ENCODE results near the gene ECSCR. TPM values are rescaled to one million over a fixed set of nuclear protein-coding genes. Genes with fewer than 3 reads are reported as not detected.
"Not testable (repeated sequence)": the region's sequence is repeated elsewhere in the genome, so short reads cannot be mapped to it uniquely, and the experiment has no call there.

The ECSCR gene
- total RNA-seq, 2 experiments from 2014 or later: 0.55 to 1.2 TPM

DNA sequence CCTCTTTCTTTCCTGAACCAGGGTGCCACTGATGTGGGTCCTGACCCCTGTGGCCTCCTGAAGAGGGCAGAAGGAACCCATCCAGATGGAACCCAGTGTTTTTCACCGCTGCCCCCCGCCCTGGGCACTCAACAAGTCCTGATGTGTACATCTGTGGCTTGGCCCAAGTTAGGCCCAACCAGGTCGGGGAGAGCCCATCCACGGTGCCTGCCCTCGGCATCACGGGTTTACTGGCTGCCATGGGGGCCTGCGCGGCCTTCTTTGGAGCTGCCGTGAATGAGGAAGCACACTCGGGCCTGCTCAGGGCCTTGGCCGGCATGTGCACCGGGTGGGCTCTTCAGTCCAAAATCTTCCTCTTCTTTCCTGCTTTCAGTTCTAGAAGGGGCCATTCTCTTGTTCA, 5.8 kb downstream of the ECSCR start:
- POLR2A ChIA-PET: interaction anchor here (1.0 kb wide), 1 partner anchor 10 kb away, joined by 3 read pairs; no protein-coding TSS in a partner anchor
- CTCF ChIA-PET: interaction anchor here (0.8 to 1.9 kb wide), 3 partner anchors 11 to 18 kb away, joined by 3 to 7 read pairs (median 4); partner anchors contain the start of gene DNAJC18

DNA sequence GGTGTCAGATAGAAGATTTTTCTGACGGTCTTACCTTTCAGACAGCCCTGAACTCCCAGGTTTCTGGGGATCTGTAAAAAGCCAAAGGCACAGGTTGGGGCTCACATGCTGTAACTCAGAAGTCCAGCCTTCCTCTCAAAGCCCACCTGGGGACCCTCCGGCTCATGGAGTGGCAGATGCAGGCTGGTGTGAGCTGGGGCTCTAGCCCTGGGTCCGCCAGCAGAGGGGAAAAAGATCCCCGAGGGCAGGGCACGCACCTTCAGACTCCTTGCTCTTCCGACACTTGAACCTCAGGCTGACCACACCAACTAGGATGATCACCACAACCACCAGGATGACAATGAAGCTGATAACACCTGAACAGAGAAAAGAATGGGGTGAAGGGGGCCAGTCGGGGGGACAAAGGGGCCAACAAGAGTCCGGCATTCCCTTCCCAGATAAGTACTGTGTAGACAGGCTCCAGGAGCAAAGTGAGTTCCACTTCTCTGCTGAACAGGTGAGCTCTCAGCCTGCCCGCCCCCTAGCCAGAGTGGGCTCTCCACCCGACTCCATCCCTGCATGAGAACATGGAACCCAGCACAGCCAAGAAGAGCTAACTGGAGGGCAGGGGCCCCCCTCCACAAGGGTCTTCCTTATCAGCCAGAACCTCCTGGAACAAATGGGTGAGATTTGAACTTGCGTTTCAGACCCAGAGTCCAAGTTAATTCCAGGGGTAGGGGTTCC, 7.8 kb downstream of the ECSCR start:
- CTCF ChIA-PET: interaction anchor here (1.4 kb wide), 1 partner anchor 11 kb away, joined by 3 read pairs; no protein-coding TSS in a partner anchor
- POLR2A ChIA-PET: no interaction called here

DNA sequence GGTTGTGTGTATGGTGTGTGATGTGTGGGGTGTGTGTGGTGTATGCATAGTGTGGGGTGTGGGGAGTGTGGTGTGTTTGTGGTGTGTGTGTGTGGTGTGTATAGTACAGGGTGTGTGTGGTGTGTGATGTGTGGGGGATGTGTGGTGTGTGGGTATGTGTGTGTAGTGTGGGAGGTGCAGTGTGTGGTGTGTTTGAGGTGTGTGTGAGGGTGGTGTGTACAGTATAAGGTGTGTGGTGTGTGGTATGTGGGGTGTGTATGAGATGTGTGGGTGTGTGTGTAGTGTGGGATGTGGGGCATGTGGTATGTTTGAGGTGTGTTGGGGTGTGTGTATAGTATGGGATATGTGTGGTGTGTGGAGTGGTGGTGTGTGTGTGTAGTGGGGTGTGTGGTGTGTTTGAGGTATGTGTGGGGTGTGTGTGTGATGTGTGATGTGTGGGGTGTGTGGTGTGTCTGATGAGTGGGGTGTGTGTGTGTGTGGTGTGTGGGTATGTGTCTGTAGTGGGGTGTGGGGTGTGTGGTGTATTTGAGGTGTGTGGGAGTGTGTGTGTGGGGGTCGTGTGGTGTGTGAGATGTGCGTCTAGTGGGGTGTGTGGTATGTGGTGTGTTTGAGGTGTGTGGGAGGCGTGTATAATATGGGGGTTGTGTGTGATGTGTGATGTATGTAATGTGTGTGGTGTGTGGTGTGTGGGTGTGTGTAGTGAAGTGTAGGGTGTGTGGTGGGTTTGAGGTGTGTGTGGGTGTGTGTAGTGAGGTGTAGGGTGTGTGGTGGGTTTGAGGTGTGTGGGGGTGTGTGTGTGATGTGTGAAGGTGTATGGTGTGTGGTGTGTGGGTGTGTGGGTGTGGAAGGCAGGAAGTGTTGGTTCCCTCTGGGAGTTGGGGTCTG, 8.6 kb downstream of the ECSCR start:
- POLR2A ChIA-PET: no interaction called here
- CTCF ChIA-PET: no interaction called here

DNA sequence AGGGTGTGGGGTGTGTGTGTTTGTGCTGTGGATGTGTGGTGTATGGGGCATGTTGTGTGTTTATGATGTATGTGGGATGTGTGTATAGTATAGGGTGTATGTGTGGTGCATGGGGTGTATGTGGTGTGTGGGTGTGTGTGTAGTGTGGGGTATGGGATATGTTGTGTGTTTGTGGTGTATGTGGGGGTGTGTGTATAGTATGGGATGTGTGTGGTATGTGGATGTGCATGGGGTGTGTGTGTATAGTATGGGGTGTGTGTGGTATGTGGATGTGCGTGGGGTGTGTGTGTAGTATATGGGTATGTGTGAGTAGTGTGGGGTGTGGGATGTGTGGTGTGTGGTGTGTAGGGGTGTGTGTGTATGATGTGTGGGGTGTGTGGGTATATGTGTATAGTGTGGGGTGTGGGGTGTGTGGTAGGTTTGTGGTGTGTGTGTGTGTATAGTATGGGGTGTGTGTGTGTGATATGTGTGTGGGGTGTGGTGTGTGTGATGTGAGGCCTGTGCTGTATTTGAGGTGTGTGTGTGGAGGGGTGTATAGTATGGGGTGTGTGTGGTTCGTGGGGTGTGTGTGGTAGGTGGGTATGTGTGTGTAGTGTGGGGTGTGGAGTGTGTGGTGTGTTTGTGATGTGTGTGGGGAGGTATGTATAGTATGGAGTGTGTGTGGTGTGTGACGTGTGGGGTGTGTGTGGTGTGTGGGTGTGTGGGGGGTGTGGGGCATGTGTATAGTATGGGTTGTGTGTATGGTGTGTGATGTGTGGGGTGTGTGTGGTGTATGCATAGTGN, 10.5 kb downstream of the ECSCR start:
- ChIA-PET CTCF (no interaction called here), POLR2A (no interaction called here)

DNA sequence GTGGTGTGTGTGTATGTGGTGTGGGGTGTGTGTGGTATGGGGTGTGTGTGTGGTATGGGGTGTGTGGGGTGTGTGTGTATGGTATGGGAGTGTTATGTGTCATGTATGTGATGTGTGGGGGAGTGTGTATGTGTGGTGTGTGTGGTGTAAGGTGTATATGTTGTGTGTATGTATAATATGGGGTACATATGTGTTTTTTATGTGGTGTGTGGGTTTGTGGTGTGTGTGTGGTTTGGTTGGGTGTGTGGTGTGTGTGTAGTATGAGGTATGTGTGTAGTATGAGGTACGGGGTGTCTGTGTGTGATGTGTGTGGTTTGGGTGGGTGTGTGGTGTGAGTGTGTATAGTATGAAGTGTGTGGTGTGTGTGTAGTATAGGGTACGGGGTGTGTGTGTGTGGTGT, 11.4 kb downstream of the ECSCR start:
- CTCF ChIA-PET: interaction anchor here (1.0 kb wide), 2 partner anchors 8 to 63 kb away, joined by 4 to 6 read pairs; no protein-coding TSS in a partner anchor

DNA sequence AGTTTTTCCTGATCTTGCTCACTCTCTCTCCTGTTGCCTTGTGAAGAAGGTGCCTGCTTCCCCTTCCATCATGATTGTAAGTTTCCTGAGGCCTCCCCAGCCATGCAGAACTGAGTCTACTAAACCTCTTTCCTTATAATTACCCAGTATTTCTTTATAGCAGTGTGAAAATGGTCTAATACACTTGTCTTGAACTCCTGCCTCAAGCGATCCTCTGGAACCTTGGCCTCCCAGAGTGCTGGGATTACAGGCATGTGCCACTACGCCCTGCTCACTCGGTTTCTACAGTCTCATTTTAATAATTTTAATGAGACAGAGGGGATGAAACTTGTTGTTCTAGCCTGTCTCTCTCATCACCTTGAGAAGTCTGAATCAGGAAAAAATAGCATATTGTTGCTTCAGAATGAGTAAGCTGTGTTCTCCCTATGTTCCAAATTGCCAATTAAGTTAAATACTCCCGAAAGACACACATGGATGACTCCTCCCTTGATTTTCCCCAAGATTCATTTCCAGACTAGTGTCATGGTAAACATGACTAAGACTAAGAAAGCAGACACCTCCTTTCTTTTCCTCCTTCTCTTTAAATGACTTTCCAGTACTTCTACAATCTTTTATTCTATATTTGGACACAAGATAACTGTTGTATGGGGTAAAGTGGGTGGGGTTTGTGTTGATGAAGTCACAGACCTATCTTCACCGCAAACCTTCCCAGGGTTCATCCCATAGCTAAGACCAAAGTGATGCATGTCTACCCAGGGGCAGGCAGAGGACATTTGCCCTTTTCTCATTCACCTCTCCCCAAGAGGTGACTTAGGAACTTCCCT, 15.4 kb downstream of the ECSCR start:
- POLR2A ChIA-PET: interaction anchor here (0.8 to 1.9 kb wide), 8 partner anchors 8 to 49 kb away, joined by 3 to 10 read pairs (median 4); partner anchors contain the start of genes DNAJC18 and STING1
- CTCF ChIA-PET: interaction anchor here (0.6 to 1.5 kb wide), 3 partner anchors 11 to 32 kb away, joined by 4 to 7 read pairs (median 5); no protein-coding TSS in a partner anchor

More for the DNA sequence above, 11.4 kb downstream of the ECSCR start:
- POLR2A ChIA-PET: no interaction called here

DNA sequence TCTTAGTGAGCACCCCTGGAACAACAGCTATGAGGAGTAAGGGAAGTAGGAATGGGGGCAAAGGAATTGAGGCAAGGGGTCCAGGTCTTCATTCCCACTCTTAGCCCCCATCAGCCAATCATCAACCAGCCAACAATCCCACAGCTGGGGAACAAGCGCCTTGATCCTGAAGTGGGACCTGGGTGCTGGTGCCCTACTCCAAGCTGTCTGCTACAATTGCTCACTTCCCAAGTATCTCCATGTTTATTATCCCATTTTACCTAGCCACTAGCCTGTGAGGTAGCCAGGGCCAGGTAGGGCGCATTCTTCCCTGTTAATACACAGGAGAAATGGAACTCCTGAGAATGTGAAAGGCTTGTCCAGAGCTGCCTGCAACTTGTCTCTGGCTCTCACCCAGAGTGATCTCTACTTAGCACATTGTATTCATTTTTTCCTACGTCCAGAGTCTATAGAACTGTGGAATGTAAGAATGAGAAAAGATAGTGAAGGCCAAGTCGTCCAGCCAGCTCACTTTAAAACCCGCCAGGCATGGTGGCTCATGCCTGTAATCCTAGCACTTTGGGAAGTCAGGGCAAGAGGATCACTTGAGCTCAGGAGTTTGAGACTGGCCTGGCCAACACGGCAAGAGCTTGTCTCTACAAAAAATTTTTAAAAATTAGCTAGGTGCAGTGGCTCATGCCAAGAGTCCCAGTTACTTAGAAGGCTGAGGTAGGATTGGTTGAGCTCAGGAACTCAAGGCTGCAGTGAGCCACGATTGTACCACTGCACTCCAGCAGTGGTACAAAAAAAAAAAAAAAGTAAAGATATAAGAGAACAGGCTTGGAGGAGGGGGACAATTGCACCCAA, 17.0 kb downstream of the ECSCR start:
- POLR2A ChIA-PET: no interaction called here
- CTCF ChIA-PET: interaction anchor here (1.0 to 1.4 kb wide), 4 partner anchors 12 to 68 kb away, joined by 3 to 7 read pairs (median 4); no protein-coding TSS in a partner anchor

DNA sequence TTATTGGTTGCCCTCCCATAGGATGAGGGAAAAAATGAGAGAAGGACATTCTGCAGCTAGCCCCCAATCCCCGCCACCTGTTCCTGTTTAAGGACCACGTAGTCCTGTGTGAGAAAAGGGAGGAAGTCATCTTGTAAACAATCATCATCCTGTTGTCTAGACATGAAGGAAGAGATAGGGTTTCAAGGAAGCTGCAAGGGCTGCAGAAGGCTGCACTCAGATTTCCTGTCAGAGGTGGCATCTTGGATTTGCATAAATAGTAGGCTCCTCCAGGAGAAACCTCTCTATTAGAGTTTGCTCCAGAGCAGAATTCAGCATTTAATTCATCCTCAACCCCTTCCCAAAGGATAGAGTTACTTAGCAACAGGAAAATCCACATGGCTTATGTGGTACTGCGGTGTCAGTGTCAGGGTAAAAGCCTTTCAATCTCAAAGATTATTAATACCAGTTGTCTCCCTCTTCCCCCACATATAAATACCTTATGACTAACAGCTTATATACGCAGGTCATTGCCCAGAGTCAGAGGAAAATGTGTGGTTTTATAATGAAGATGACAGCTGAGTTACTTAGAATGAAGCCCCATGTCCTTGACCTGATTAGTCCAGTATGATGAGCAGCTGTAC, 18.6 kb downstream of the ECSCR start:
- POLR2A ChIA-PET: interaction anchor here (0.6 kb wide), 1 partner anchor 16 kb away, joined by 5 read pairs; no protein-coding TSS in a partner anchor
- CTCF ChIA-PET: interaction anchor here (0.7 to 1.4 kb wide), 6 partner anchors 10 to 69 kb away, joined by 3 to 4 read pairs (median 4); no protein-coding TSS in a partner anchor

DNA sequence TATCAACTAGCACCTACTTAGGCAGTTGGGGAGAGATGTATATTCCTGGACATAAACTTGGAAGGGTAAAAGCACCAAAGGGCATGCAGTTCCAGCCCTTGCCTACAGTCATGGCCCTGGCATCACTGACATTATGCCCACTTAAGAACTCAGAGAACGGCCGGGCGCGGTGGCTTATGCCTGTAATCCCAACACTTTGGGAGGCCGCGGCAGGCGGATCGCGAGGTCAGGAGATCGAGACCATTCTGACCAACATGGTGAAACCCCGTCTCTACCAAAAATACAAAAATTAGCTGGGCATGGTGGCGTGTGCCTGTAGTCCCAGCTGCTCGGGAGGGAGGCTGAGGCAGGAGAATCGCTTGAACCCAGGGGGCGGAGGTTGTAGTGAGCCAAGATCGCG, 22.1 kb downstream of the ECSCR start:
- POLR2A ChIA-PET: not testable (repeated sequence)
- CTCF ChIA-PET: interaction anchor here (2.5 kb wide), 1 partner anchor 42 kb away, joined by 17 read pairs; the partner anchor contains the start of gene STING1

DNA sequence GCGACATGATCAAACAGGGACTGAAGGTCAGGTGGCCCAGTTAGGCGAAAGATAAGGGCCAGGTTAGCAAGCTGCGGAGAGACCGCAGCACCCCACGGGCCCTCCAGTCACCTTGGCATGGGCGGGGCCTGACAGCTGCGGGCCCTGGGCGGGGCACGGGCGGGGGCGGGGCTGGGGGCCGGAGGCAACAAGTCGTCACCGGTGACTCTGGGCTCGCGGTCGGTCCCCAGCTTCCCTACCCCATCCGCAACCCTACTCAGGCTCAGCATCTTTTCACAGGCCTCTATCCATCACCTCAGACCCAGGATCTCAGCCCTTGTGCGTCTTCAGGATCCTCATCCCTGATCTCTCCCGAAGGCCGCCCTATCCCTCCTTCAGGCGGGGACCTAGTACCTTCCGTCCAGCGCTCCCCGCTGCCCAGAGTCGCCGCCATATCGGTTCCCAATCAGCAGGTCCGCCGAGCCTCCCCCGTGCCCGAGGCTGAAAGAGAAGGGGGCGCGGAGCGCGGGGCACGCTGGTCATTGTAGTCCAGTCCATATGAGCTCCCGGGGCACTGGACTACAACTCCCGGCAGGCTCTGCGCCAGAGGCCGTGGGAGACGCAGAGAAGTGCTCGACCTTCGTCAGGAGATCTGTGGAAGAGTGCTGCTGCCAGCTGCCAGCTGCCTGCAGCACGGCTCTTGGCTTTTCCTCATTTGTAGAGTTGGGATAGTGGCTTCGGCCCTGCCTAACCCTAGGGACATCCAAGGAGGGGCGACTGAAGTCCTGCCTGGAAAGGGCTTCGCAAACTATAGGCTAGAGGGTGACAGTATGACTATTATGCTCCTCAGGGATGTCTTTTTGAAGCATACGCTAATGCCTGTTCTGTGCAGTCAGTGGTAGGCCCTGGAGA, 23.3 kb downstream of the ECSCR start, which contains the start of gene DNAJC18:
Gene DNAJC18, minus strand, starts transcription at position 513 of the 891 bp plus-strand sequence. Its CDS starts 80 bp downstream, at position 433.
- POLR2A ChIA-PET: interaction anchor here (0.6 to 3.3 kb wide), 10 partner anchors 8 to 145 kb away, joined by 3 to 19 read pairs (median 4); partner anchors contain the start of genes SPATA24 and STING1

DNA sequence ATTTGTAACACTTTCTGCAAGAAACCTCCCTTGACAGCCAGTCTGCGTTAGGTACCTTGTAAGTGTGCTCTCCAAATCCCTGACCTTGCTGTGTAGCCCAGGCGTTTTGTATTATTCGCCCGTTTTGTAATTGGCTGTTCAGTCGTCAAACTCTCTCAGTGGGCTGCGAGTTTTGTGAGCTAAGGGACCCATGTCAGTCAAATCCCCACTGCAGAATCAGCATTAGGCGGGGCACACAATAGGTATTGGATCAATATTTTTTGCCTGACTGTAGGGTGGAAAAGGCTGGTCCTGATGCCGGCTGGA, 23.9 kb downstream of the ECSCR start:
- POLR2A ChIA-PET: interaction anchor here (0.8 to 3.3 kb wide), 9 partner anchors 9 to 144 kb away, joined by 3 to 19 read pairs (median 4); partner anchors contain the start of genes SPATA24 and STING1
- CTCF ChIA-PET: interaction anchor here (0.5 to 4.4 kb wide), 11 partner anchors 10 to 177 kb away, joined by 3 to 27 read pairs (median 4); partner anchors contain the start of gene STING1

More for the DNA sequence above, 23.3 kb downstream of the ECSCR start, which contains the start of gene DNAJC18:
- CTCF ChIA-PET: interaction anchor here (0.5 to 4.4 kb wide), 11 partner anchors 9 to 176 kb away, joined by 3 to 27 read pairs (median 4); partner anchors contain the start of gene STING1

DNA sequence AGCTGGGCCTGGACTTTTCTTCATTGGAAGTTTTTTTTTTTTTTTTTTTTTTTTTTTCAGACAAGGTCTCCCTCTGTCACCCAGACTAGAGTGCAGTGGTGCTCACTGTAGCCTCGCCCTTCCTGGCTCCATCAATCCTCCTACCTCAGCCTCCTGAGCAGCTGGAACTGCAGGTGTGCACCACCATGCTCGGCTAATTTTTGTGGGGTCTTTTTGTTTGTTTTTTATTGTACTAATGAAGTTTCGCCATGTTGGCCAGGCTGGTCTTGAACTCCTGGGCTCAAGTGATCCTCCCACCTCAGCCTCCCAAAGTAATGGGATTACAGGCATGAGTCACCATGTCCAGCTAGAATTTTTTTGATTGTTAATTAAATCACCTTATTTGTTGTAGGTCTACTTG, 26.9 kb downstream of the ECSCR start:
- CTCF ChIA-PET: interaction anchor here (1.5 to 4.4 kb wide), 2 partner anchors 78 to 275 kb away, joined by 4 to 27 read pairs; no protein-coding TSS in a partner anchor
- POLR2A ChIA-PET: interaction anchor here (0.7 kb wide), 1 partner anchor 148 kb away, joined by 3 read pairs; no protein-coding TSS in a partner anchor

DNA sequence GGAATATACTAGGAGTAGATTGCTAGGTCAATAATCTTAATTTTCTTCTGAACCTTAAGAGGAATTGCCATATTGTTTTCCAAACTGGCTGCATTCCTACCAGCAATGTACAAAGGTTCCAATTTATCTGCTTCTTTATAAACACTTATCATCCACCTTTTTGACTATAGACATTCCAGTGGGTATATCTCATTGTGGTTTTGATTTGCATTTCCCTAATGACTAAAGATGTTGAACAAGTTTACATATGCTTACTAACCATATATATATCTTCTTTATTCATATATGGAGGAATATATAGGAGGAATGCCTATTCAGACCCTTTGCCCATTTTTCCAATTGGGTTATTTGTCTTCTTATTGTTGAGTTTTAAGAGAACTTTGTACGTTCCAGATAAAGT, 30.8 kb downstream of the ECSCR start:
- ChIA-PET CTCF (no interaction called here), POLR2A (no interaction called here)

DNA sequence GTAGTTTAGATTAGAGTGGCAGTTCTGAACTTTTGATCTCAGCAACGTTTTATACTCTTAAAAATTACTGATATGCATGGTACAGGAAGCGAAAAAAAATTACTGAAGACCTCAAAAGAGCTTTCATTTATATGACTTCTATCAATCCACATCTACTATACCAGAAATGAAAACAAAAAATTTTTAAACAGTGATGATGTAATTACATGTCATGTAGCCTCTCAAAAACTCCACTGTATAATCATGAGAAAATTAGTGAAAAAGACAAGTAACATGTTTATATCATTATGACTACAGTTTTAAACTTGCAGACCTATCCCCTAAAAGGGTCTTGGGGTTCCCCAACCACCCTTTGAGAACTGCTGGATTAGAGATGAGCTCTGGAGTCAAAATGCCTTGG, 32.5 kb downstream of the ECSCR start:
- CTCF ChIA-PET: interaction anchor here (0.7 to 1.1 kb wide), 3 partner anchors 16 to 84 kb away, joined by 3 to 4 read pairs (median 3); no protein-coding TSS in a partner anchor
- POLR2A ChIA-PET: interaction anchor here (1.0 kb wide), 1 partner anchor 133 kb away, joined by 3 read pairs; no protein-coding TSS in a partner anchor

DNA sequence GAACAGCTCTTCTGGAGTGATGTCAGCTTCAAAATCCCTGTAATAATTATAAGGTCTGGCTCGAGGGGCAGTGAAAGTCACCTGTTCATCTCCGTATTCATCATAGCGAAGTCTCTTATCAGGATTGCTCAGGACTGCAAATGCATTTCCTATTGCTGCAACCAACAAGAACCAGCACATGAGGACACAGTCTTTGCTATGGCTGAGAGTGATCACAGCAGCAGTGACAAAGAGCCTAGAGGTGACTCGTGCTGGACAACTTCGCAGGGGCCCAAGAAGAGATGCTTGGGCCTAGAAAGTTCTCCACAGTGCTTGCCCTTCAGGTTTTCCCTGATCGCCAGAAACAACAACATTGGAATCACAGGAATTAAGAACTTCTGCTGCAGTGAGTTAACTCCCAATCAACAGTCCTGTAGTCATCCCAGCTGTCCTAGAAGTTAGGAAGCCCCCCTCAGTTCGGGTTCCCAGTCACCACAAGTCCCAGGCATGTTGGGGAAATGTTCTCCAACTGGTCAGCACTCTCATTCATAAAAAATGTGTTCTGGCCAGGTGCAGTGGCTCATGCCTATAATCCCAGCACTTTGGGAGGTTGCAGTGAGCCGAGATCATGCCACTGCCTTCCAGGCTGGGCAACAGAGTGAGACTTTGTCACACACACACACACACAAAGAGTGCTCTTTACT, 36.2 kb downstream of the ECSCR start:
- ChIA-PET POLR2A (no interaction called here), CTCF (interaction anchor here (9.5 kb wide), 1 partner anchor 88 kb away, joined by 163 read pairs; no protein-coding TSS in a partner anchor)

Data from activated CD8-positive, alpha-beta memory T cell treated with anti-CD3 and anti-CD28 coated beads for 36 hours (primary cell).